Naive thymus-derived CD8-positive, alpha-beta T cell (primary cell): ENCODE data around the gene C4B. TPM values are rescaled to one million over a fixed set of nuclear protein-coding genes. Genes with fewer than 3 reads are reported as not detected.
"Not testable (repeated sequence)": the region's sequence is repeated elsewhere in the genome, so short reads cannot be mapped to it uniquely, and the experiment has no call there.

Experiments
- ATAC-seq, 2 donors: fragments of 150-1000 bp; cut with Tn5 transposase in 1 of 2; sonication (Bioruptor Pico), chemical (Tn5 transposase) in 1 of 2; 1 replicate in 1 of 2; 2 replicates in 1 of 2; pipeline ENCODE4 v1.10.0; 2021; ENCODE audit warnings: mild to moderate bottlenecking in 2 of 2, moderate library complexity in 2 of 2
- POLR2A ChIA-PET: fragments of 350-600 bp; sonication (Branson Sonifier 250); formaldehyde crosslinking; loops from one replicate; lab custom pipeline; 2021; ENCODE audit warnings: antibody characterized with exemption; lab: Charles Lee
- DNase-seq, 10 donors: peaks; one replicate each; pipeline versions ENCODE4 v3.0.0 to v3.0.0-alpha.2; 2020 to 2022
- H3K27ac Mint-ChIP-seq, 10 donors: one replicate each; pipeline ENCODE4 v1.8.0; 2020 to 2022; ENCODE audit warnings: mild to moderate bottlenecking in 10 of 10, mixed read lengths in 10 of 10, moderate library complexity in 4 of 10, inconsistent platforms in 1 of 10
- H3K27me3 Mint-ChIP-seq, 5 donors: one replicate each; pipeline ENCODE4 v1.8.0; 2021 to 2022; ENCODE audit warnings: mixed read lengths in 5 of 5
- H3K36me3 Mint-ChIP-seq, 3 donors: one replicate each; pipeline ENCODE4 v1.8.0; 2020 to 2022; ENCODE audit warnings: mixed read lengths in 3 of 3, mild to moderate bottlenecking in 2 of 3, inconsistent platforms in 1 of 3
- H3K4me1 Mint-ChIP-seq, 4 donors: one replicate each; pipeline ENCODE4 v1.8.0; 2021 to 2022; ENCODE audit warnings: mixed read lengths in 4 of 4
- H3K4me3 Mint-ChIP-seq, 10 donors: one replicate each; pipeline ENCODE4 v1.8.0; 2020 to 2022; ENCODE audit warnings: mild to moderate bottlenecking in 10 of 10, mixed read lengths in 10 of 10, moderate library complexity in 6 of 10, inconsistent platforms in 1 of 10
- H3K9me3 Mint-ChIP-seq, 9 donors: one replicate each; pipeline ENCODE4 v1.8.0; 2020 to 2022; ENCODE audit warnings: mixed read lengths in 9 of 9, mild to moderate bottlenecking in 3 of 9, inconsistent platforms in 1 of 9, moderate library complexity in 1 of 9
- polyA plus RNA-seq, 3 donors: library from polyadenylated mRNA; unstranded; fragments of 300-500 nt; fragmentation: Illumina TruSeq; gene quantifications; one replicate each; pipeline ENCODE4 v1.2.3, GENCODE V29; 2021
- total RNA-seq, 8 experiments: library from RNA in 2 of 8; stranded (reverse) in 2 of 8; gene quantifications; one replicate each; pipeline ENCODE4 v1.2.3 and lab custom pipeline; 2021 to 2026

The C4B gene
- total RNA-seq: 1 to 10 TPM; 7.7 to 8.7 TPM
- polyA plus RNA-seq: under 1 TPM in 1 of 3 donors, not detected in 2; 0.31 TPM
- 0 to 0.39 (median 0.04) reads per million in 6 experiments for total RNA-seq (lab: John Stamatoyannopoulos, UW)

DNA sequence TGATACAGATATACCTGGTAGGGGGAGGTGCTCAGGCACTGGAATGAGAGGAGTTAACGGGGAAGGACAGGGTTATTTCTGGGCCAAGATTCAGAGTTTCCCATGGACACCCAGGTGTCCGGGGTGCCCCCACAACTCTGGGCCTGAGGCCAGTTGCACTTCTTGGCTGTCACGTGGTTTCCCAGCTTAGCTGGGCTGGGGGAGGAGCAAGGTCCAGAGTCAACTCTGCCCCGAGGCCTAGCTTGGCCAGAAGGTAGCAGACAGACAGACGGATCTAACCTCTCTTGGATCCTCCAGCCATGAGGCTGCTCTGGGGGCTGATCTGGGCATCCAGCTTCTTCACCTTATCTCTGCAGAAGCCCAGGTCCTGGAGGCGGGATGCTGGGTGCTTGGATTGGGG, at the start of gene C4B:
C4B (plus strand) TSS at position 249 of the 400 bp plus-strand sequence; CDS start at position 300, 51 bp downstream.
- H3K9me3 Mint-ChIP-seq, H3K4me3 Mint-ChIP-seq, POLR2A ChIA-PET, DNase-seq, ATAC-seq, H3K36me3 Mint-ChIP-seq, H3K27me3 Mint-ChIP-seq, H3K27ac Mint-ChIP-seq, H3K4me1 Mint-ChIP-seq: not testable (repeated sequence)

DNA sequence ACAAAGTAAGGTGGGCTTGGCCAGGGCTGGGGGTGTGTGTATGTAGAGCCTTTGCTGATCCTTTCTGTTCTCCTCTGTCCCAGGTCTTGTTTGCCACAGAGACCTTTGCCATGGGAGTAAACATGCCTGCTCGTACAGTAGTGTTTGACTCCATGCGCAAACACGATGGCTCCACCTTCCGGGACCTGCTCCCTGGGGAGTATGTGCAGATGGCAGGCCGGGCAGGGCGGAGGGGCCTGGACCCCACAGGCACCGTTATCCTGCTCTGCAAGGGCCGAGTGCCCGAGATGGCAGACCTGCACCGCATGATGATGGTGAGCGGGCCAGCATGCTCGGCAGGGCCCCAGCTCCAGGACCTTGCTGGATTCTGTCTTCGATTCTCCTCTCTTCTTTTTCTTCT, 48.9 kb upstream of the C4B start:
- Mint-ChIP-seq H3K36me3 (peaks cover 0 to 86% (median 16%) of the 10 kb centered on the region in 3 donors), H3K4me1 (peaks cover 15 to 44% (median 26%) of the 10 kb centered on the region in 4 donors), H3K27ac (peak overlapping the region in 3 of 10 donors; percentile 31 to 40 (median 38)), H3K9me3 (no peaks in the 10 kb centered on the region), H3K4me3 (no peak overlapping the region), H3K27me3 (no peaks in the 10 kb centered on the region)
- DNase-seq (no peak), ATAC-seq (no peak)
- POLR2A ChIA-PET: interaction anchor here (0.7 kb wide), 1 partner anchor 235 kb away, joined by 3 read pairs; no protein-coding TSS in a partner anchor

GRCh38 chr6:31966506-31966905, 48.1 kb upstream of the C4B start:
- POLR2A ChIA-PET: interaction anchor here (0.7 kb wide), 1 partner anchor 95 kb away, joined by 3 read pairs; no protein-coding TSS in a partner anchor

DNA sequence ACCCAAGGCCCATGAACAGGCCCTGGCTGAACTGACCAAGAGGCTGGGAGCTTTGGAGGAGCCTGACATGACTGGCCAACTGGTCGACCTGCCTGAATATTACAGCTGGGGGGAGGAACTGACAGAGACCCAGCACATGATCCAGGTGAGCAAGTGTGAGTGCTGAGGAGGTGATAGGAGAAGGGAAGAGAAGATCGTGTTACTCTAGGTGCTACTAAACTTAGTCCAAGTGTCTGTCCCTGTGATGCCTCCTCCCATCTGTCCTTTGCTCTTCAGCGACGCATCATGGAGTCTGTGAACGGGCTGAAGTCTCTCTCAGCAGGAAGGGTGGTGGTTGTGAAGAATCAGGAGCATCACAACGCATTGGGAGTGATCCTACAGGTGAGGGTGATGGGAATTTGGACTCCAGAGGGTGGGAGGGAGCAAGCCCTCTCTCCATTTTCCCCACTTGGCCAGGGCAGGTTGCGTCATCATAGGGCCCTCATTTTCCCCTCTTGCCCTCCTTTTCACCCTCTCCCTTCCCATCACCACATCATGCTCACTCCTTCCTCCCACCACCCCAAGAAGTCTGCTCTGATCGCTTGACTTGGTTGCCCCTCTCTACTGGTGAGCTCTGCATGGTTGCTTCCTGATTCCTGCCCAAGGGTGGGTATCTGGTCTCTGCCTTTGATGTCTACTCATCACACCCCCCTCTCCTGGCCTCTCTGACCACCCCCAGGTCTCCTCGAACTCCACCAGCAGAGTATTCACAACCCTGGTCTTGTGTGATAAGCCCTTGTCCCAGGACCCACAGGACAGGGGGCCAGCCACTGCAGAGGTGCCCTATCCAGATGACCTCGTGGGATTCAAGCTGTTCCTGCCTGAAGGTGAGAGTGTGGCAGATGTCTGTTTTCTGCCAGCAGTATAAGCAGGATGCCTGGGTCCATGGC, 47.3 kb upstream of the C4B start:
- Mint-ChIP-seq H3K4me1 (peaks cover 25 to 32% (median 27%) of the 10 kb centered on the region in 4 donors), H3K27ac (peak overlapping the region in 6 of 10 donors; percentile 3 to 70 (median 40)), H3K36me3 (peaks cover 0 to 73% (median 12%) of the 10 kb centered on the region in 3 donors), H3K27me3 (peaks cover 0 to 4% (median 0%) of the 10 kb centered on the region in 5 donors), H3K9me3 (no peaks in the 10 kb centered on the region), H3K4me3 (peak overlapping the region in 1 of 10 donors; percentile 14)
- ATAC-seq (no peak), DNase-seq (no peak)
- POLR2A ChIA-PET: interaction anchor here (5.6 kb wide), 1 partner anchor 7 kb away, joined by 119 read pairs; the partner anchor contains the start of genes NELFE and SKIC2

More at GRCh38 chr6:31966506-31966905, 48.1 kb upstream of the C4B start:
- no peak for DNase-seq
- Mint-ChIP-seq H3K4me1 (peaks cover 18 to 39% (median 27%) of the 10 kb centered on the region in 4 donors), H3K27me3 (no peaks in the 10 kb centered on the region), H3K27ac (peak overlapping the region in 3 of 10 donors; percentile 31 to 62 (median 41)), H3K4me3 (no peak overlapping the region), H3K36me3 (peaks cover 0 to 78% (median 16%) of the 10 kb centered on the region in 3 donors), H3K9me3 (no peaks in the 10 kb centered on the region)
- ATAC-seq: no peak

GRCh38 chr6:31967926-31968320, 46.7 kb upstream of the C4B start:
- peaks cover 0 to 66% (median 7%) of the 10 kb centered on the region in 3 donors for H3K36me3 Mint-ChIP-seq
- H3K27ac Mint-ChIP-seq: peak overlapping the region in 3 of 10 donors; percentile 31 to 85 (median 34)
- POLR2A ChIA-PET: interaction anchor here (5.6 kb wide), 1 partner anchor 8 kb away, joined by 119 read pairs; the partner anchor contains the start of genes NELFE and SKIC2
- peaks cover 28 to 34% (median 31%) of the 10 kb centered on the region in 4 donors for H3K4me1 Mint-ChIP-seq
- H3K9me3 Mint-ChIP-seq: no peaks in the 10 kb centered on the region
- H3K27me3 Mint-ChIP-seq: peaks cover 0 to 4% (median 0%) of the 10 kb centered on the region in 5 donors
- DNase-seq: no peak
- peak overlapping the region in 1 of 10 donors; percentile 14 for H3K4me3 Mint-ChIP-seq
- no peak for ATAC-seq

DNA sequence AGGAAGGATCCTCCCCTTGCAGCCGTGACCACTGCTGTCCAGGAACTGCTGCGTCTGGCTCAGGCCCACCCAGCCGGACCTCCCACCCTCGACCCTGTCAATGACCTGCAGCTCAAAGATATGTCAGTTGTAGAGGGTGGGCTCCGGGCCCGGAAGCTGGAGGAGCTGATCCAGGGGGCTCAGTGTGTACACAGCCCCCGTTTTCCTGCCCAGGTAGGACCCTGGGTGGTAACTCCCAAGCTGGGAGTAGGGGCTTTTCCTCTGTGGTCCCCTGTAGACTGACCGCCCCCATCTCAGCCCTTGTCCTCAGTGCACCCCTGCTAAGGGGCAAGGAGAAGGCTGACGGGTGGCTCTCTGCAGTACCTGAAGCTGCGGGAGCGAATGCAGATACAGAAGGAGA, 46.3 kb upstream of the C4B start:
- no peaks in the 10 kb centered on the region for H3K9me3 Mint-ChIP-seq
- H3K4me3 Mint-ChIP-seq: peak overlapping the region in 1 of 10 donors; percentile 41
- H3K36me3 Mint-ChIP-seq: peaks cover 0 to 62% (median 6%) of the 10 kb centered on the region in 3 donors
- no peak for DNase-seq
- ATAC-seq: no peak
- POLR2A ChIA-PET: interaction anchor here (5.6 kb wide), 1 partner anchor 8 kb away, joined by 119 read pairs; the partner anchor contains the start of genes NELFE and SKIC2
- peaks cover 0 to 4% (median 0%) of the 10 kb centered on the region in 5 donors for H3K27me3 Mint-ChIP-seq
- peak overlapping the region in 3 of 10 donors; percentile 24 to 73 (median 52) for H3K27ac Mint-ChIP-seq
- H3K4me1 Mint-ChIP-seq: peaks cover 31 to 38% (median 34%) of the 10 kb centered on the region in 4 donors

GRCh38 chr6:31968791-31969711, 45.5 kb upstream of the C4B start:
- H3K4me1 Mint-ChIP-seq: peaks cover 33 to 46% (median 40%) of the 10 kb centered on the region in 4 donors
- ATAC-seq (no peak), DNase-seq (no peak)
- H3K27ac Mint-ChIP-seq: peak overlapping the region in 9 of 10 donors; percentile 28 to 100 (median 100)
- POLR2A ChIA-PET: interaction anchor here (1.0 to 5.6 kb wide), 3 partner anchors 9 to 159 kb away, joined by 3 to 119 read pairs (median 3); partner anchors contain the start of genes ATF6B, NELFE and SKIC2
- no peaks in the 10 kb centered on the region for H3K9me3 Mint-ChIP-seq
- H3K36me3 Mint-ChIP-seq: peaks cover 0 to 58% (median 6%) of the 10 kb centered on the region in 3 donors
- peaks cover 0 to 4% (median 0%) of the 10 kb centered on the region in 5 donors for H3K27me3 Mint-ChIP-seq
- H3K4me3 Mint-ChIP-seq: peak overlapping the region in 4 of 10 donors; percentile 68 to 98 (median 95)

GRCh38 chr6:31969712-31970603, 44.6 kb upstream of the C4B start:
- peak overlapping the region; percentile 43 to 100 (median 100) for H3K27ac Mint-ChIP-seq
- peak in 1 of 10 donors; percentile 0 for DNase-seq
- peaks cover 0 to 50% (median 2%) of the 10 kb centered on the region in 3 donors for H3K36me3 Mint-ChIP-seq
- no peak for ATAC-seq
- peaks cover 33 to 46% (median 44%) of the 10 kb centered on the region in 4 donors for H3K4me1 Mint-ChIP-seq
- peaks cover 0 to 4% (median 0%) of the 10 kb centered on the region in 5 donors for H3K27me3 Mint-ChIP-seq
- POLR2A ChIA-PET: interaction anchor here (0.6 to 5.6 kb wide), 5 partner anchors 10 to 1617 kb away, joined by 3 to 119 read pairs (median 3); partner anchors contain the start of genes ATF6B, NELFE and SKIC2
- H3K9me3 Mint-ChIP-seq: no peaks in the 10 kb centered on the region
- peak overlapping the region; percentile 68 to 99 (median 98) for H3K4me3 Mint-ChIP-seq

GRCh38 chr6:31970604-31971271, 43.9 kb upstream of the C4B start:
- H3K4me1 Mint-ChIP-seq: peaks cover 31 to 46% (median 45%) of the 10 kb centered on the region in 4 donors
- H3K36me3 Mint-ChIP-seq: peaks cover 0 to 42% (median 2%) of the 10 kb centered on the region in 3 donors
- no peak for DNase-seq

More at GRCh38 chr6:31970604-31971271, 43.9 kb upstream of the C4B start:
- Mint-ChIP-seq H3K27ac (peak overlapping the region; percentile 43 to 100 (median 100)), H3K9me3 (no peaks in the 10 kb centered on the region), H3K4me3 (peak overlapping the region; percentile 94 to 99 (median 98)), H3K27me3 (peaks cover 0 to 4% (median 0%) of the 10 kb centered on the region in 5 donors)
- POLR2A ChIA-PET: interaction anchor here (0.7 to 5.6 kb wide), 7 partner anchors 11 to 875 kb away, joined by 3 to 119 read pairs (median 5); partner anchors contain the start of genes ATF6B, NELFE, SKIC2 and ZBTB12
- no peak for ATAC-seq
